Measurements from ENCODE around the gene TWF1. TPM values are rescaled to one million over a fixed set of nuclear protein-coding genes. Genes with fewer than 3 reads are reported as not detected.

TWF1 gene
- total and polyA plus RNA-seq, 2 donors (not counting 3 experiments of a cell fraction or from before 2014, with no cell fraction given): 23.8 to 75.5 TPM

DNA sequence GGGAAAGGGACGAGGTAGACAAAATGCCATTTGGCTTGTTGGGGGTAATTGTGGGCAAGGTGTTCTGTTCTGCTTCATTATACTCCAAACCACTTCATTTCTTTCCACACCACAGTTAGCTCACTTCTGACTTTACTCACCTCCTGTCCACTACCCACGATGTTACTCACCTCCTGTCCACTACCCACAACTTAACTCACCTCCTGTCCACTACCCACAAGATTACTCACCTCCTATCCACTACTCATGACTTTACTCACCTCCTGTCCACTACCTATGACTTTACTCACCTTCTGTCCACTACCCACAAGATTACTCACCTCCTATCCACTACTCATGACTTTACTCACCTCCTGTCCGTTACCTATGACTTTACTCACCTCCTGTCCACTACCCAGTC lies 10.1 kb upstream of the TWF1 start:
- Histone ChIP-seq H2AFZ (ENCODE audit: low read depth, low read length) (no peak overlapping the region), H3K27ac (ENCODE audit: insufficient read depth, low read depth, low read length) (no peak overlapping the region), H3K27me3 (ENCODE audit: control insufficient read depth in 2 of 2, insufficient read depth in 2 of 2, low read length in 2 of 2) (peaks cover 10 to 14% of the 10 kb centered on the region in 2 experiments), H3K9ac (replicated peaks; ENCODE audit: extremely low read depth, insufficient read depth, low read length) (no peak overlapping the region), H3K4me3 (replicated peaks in 1 of 3; ENCODE audit: insufficient read depth in 1 of 3, low read depth in 1 of 3, low read length in 3 of 3) (no peak overlapping the region), H3K9me1 (replicated peaks; ENCODE audit: control insufficient read depth, extremely low read depth, insufficient read depth, low read length) (no peaks in the 10 kb centered on the region), H3K36me3 (ENCODE audit: control insufficient read depth in 2 of 2, extremely low read depth in 1 of 2, insufficient read depth in 2 of 2, low read length in 2 of 2) (no peaks in the 10 kb centered on the region), H3K79me2 (ENCODE audit: control insufficient read depth, insufficient read depth, low read length) (no peaks in the 10 kb centered on the region), H4K20me1 (replicated peaks; ENCODE audit: control insufficient read depth, extremely low read depth, insufficient read depth, low read length) (no peaks in the 10 kb centered on the region), H3K4me2 (ENCODE audit: insufficient read depth, low read length) (no peak overlapping the region), H3K9me3 (replicated peaks; ENCODE audit: control insufficient read depth, insufficient read depth, low read length) (no peaks in the 10 kb centered on the region), H3K4me1 (ENCODE audit: control insufficient read depth, extremely low read depth, insufficient read depth, low read length) (no peaks in the 10 kb centered on the region)
- intact Hi-C loops (cut with micrococcal nuclease) (no loop called here), dilution Hi-C loops (cut with MboI; ENCODE audit: extremely low pct_ligation_motif_present, low sequenced_read_pairs) (no loop called here)
- ChIA-PET POLR2A (no interaction called here), CTCF (interaction anchor here (3.1 kb wide), 1 partner anchor 11 kb away, joined by 9 read pairs; the partner anchor contains the start of gene TWF1)
- TF ChIP-seq FOS (IDR thresholded peaks at IDR 0.05; ENCODE audit: borderline replicate concordance, insufficient read depth, low read length) (no peak), POLR2AphosphoS5 (IDR thresholded peaks at IDR 0.05; ENCODE audit: insufficient read depth, low read depth, low read length) (no peak), GATA2 (IDR thresholded peaks at IDR 0.05; ENCODE audit: insufficient read depth, insufficient read length, low read depth, low read length) (no peak), EZH2 (IDR thresholded peaks at IDR 0.05; ENCODE audit: borderline replicate concordance, low read depth, low read length, severe bottlenecking) (no peak), POLR2A (IDR thresholded peaks at IDR 0.05; ENCODE audit: low read depth, low read length) (no peak), MYC (IDR thresholded peaks at IDR 0.05; ENCODE audit: low read depth, low read length) (no peak), CTCF (IDR thresholded peaks at IDR 0.05; ENCODE audit: extremely low read depth in 1 of 2, insufficient read depth in 1 of 2, low read depth in 1 of 2, low read length in 2 of 2) (no peak), JUN (IDR thresholded peaks at IDR 0.05; ENCODE audit: borderline replicate concordance, insufficient read depth, insufficient read length, low read depth) (no peak)
- DNase-seq (ENCODE audit: low read depth, low spot score) (no peak), FAIRE-seq (no peak)
- no TSS peak for BruUV-seq (replicated peaks)

Data from endothelial cell of umbilical vein (primary cell).